Pancreas (tissue), 10 donors: Measurements from ENCODE around the gene LRRC53. TPM values are rescaled to one million over a fixed set of nuclear protein-coding genes. Genes with fewer than 3 reads are reported as not detected.

Experiments
- ATAC-seq, 4 donors: fragments of 200-7000 bp; cut with Tn5 transposase; one replicate each; pipeline versions ENCODE4 v1.8.0 to v1.9.1; 2020; ENCODE audit warnings: mild to moderate bottlenecking in 4 of 4, moderate library complexity in 4 of 4
- DNase-seq, 6 donors: peaks; one replicate each; pipeline ENCODE4 v3.0.0-alpha.2; 2020
- FAIRE-seq: peaks from 2 replicates; lab custom pipeline; 2012; peaks lifted over from hg19 to GRCh38; lab: Jason Lieb, UNC
- H3K27ac ChIP-seq, 4 donors: fragments of 200-600 bp; sonication (generic); 1 replicate in 3 of 4; 2 replicates in 1 of 4; pipeline versions ENCODE4 v1.5.0 to v1.8.0; 2020
- H3K27me3 ChIP-seq, 4 donors: fragments of 200-600 bp; one replicate each; pipeline ENCODE4 v1.8.0; 2021
- H3K36me3 ChIP-seq, 3 donors: fragments of 200-600 bp; sonication (generic) in 1 of 3; one replicate each; pipeline versions ENCODE4 v1.5.0 to v1.8.0; 2020 to 2021
- H3K4me1 ChIP-seq, 3 donors: fragments of 200-600 bp; one replicate each; pipeline ENCODE4 v1.8.0; 2021
- H3K4me3 ChIP-seq, 4 donors: fragments of 200-600 bp; sonication (generic) in 2 of 4; one replicate each; pipeline versions ENCODE4 v1.5.0 to v1.8.0; 2020 to 2021
- H3K9me3 ChIP-seq, 4 donors: fragments of 200-600 bp; one replicate each; pipeline ENCODE4 v1.8.0; 2021
- CTCF ChIP-seq, 4 donors: fragments of 200-600 bp; sonication (generic) in 3 of 4; IDR thresholded peaks; one replicate each; pipeline versions ENCODE4 v1.5.0 to v1.8.0; 2021; ENCODE audit warnings: antibody characterized with exemption in 4 of 4
- WGBS, 2 donors: extraction: QIAGEN DNeasy Blood & Tissue Kit; methylation state at CpG; one replicate each; pipeline ENCODE4 v1.1.7; 2013; 5-methylcytosine and 5-hydroxymethylcytosine counted together
- intact Hi-C, 3 donors: fragments of 100-400 bp; cut with DNase I; formaldehyde crosslinking; loops; one replicate each; pipeline versions ENCODE4 v1.11.1 to v1.14.2; 2022
- polyA plus RNA-seq, 2 donors: library from polyadenylated mRNA; stranded (reverse); fragments of 200-250 nt; gene quantifications; one replicate each; pipeline ENCODE4 v1.2.3, GENCODE V29; 2013
- total RNA-seq, 6 donors: library from RNA; stranded (reverse); fragmentation: NEBNext Ultra II Directional in 4 of 6; extraction: Animal tissue kit (Norgen Biotek cat#: 25700) in 4 of 6; gene quantifications; one replicate each; pipeline versions ENCODE4 v1.2.1 to v1.2.4, GENCODE V29; 2021 to 2023
- donor health status: healthy with polysubstance abuse.
- donor health status: DM: no; HTN: no; CAD: no; lungs with moderate emphysema.
- donor health status: DM: no; HTN: no; CAD: no.
- donor health status: control.
- donor health status: control.
- donor health status: Bipolar disorder and iron deficiency.
- donor health status: DM: yes; HTN: yes; CAD: no.
- donor health status: DM: no; HTN: no; CAD: no.
- donor health status: DM: no; HTN: no; CAD: no.
- donor health status: DM: yes; HTN: yes; CAD: no.

LRRC53 gene
- total and polyA plus RNA-seq, 8 donors: 0.06 TPM; not detected in 7

- Histone ChIP-seq H3K4me3 (no peak overlapping the region), H3K4me1 (no peaks in the 10 kb centered on the region), H3K27ac (no peak overlapping the region), H3K36me3 (no peaks in the 10 kb centered on the region), H3K27me3 (no peaks in the 10 kb centered on the region), H3K9me3 (no peaks in the 10 kb centered on the region)
- intact Hi-C loops: no loop called here
- no peak for TF ChIP-seq CTCF (IDR thresholded peaks at IDR 0.05)
- 0% methylated on average over 1 of the region's 1 CpG for WGBS, 2 donors
- FAIRE-seq (no peak), DNase-seq (no peak), ATAC-seq (no peak)
These were observed 80.1 kb downstream of the LRRC53 start for GRCh38 chr1:74432325-74432724.

GRCh38 chr1:74431531-74431930 is 80.9 kb downstream of the LRRC53 start:
- intact Hi-C loops: no loop called here

GRCh38 chr1:74430342-74430934 is 82.0 kb downstream of the LRRC53 start:
- 39 to 43% methylated on average over 4 of the region's 4 CpGs for WGBS, 2 donors
- Histone ChIP-seq H3K4me3 (no peak overlapping the region), H3K27me3 (no peaks in the 10 kb centered on the region), H3K9me3 (no peaks in the 10 kb centered on the region), H3K27ac (no peak overlapping the region), H3K36me3 (no peaks in the 10 kb centered on the region), H3K4me1 (no peaks in the 10 kb centered on the region)
- no peak for FAIRE-seq
- intact Hi-C loops: no loop called here
- no peak for ATAC-seq
- TF ChIP-seq CTCF (IDR thresholded peaks at IDR 0.05): no peak
- no peak for DNase-seq

More at GRCh38 chr1:74431531-74431930, 80.9 kb downstream of the LRRC53 start:
- FAIRE-seq: no peak
- Histone ChIP-seq H3K9me3 (no peaks in the 10 kb centered on the region), H3K27me3 (no peaks in the 10 kb centered on the region), H3K4me1 (no peaks in the 10 kb centered on the region), H3K4me3 (no peak overlapping the region), H3K27ac (no peak overlapping the region), H3K36me3 (no peaks in the 10 kb centered on the region)
- no peak for DNase-seq
- ATAC-seq: no peak
- TF ChIP-seq CTCF (IDR thresholded peaks at IDR 0.05): no peak
- WGBS, 2 donors: 66 to 83% methylated on average over 4 of the region's 4 CpGs

- Histone ChIP-seq H3K9me3 (no peaks in the 10 kb centered on the region), H3K27me3 (no peaks in the 10 kb centered on the region), H3K36me3 (no peaks in the 10 kb centered on the region), H3K4me1 (no peaks in the 10 kb centered on the region), H3K4me3 (no peak overlapping the region), H3K27ac (no peak overlapping the region)
- DNase-seq (no peak), FAIRE-seq (no peak), ATAC-seq (no peak)
- 49% methylated on average over 3 of the region's 3 CpGs for WGBS, 2 donors
- intact Hi-C loops: no loop called here
- no peak for TF ChIP-seq CTCF (IDR thresholded peaks at IDR 0.05)
These were observed 82.8 kb downstream of the LRRC53 start for GRCh38 chr1:74429580-74429979.

- intact Hi-C loops: no loop called here
- Histone ChIP-seq H3K27me3 (no peaks in the 10 kb centered on the region), H3K9me3 (no peaks in the 10 kb centered on the region), H3K4me1 (no peaks in the 10 kb centered on the region), H3K4me3 (no peak overlapping the region), H3K36me3 (no peaks in the 10 kb centered on the region), H3K27ac (no peak overlapping the region)
- FAIRE-seq (no peak), ATAC-seq (no peak), DNase-seq (no peak)
- TF ChIP-seq CTCF (IDR thresholded peaks at IDR 0.05): no peak
- 36 to 38% methylated on average over 1 of the region's 1 CpG for WGBS, 2 donors
These were observed 84.7 kb downstream of the LRRC53 start for GRCh38 chr1:74427681-74428080.
